B cell (primary cell): ENCODE results near the gene SIRPA. TPM values are rescaled to one million over a fixed set of nuclear protein-coding genes. Genes with fewer than 3 reads are reported as not detected.

Experiments
- ATAC-seq: fragments of 200-7000 bp; cut with Tn5 transposase; one replicate; pipeline ENCODE4 v1.10.0; 2021; ENCODE audit warnings: low read depth, mild to moderate bottlenecking, moderate number of reproducible peaks, moderate library complexity
- CTCF ChIA-PET: fragments of 350-600 bp; sonication (Branson Sonifier 250); formaldehyde crosslinking; loops from one replicate; lab custom pipeline; 2021; ENCODE audit warnings: antibody characterized with exemption, inconsistent platforms; lab: Charles Lee
- POLR2A ChIA-PET: fragments of 350-600 bp; sonication (Branson Sonifier 250); formaldehyde crosslinking; loops from one replicate; lab custom pipeline; 2021; ENCODE audit warnings: antibody characterized with exemption; lab: Charles Lee
- DNase-seq: peaks from one replicate; pipeline ENCODE4 v3.0.0; 2013
- H2AFZ ChIP-seq: 2 replicates; pipeline ENCODE4 v1.6.1; 2012; ENCODE audit warnings: mild to moderate bottlenecking, low read depth, low read length; ENCODE audit not compliant: insufficient read depth, poor library complexity, severe bottlenecking
- H3K27ac ChIP-seq, 2 donors: 1 replicate in 1 of 2; 2 replicates in 1 of 2; pipeline ENCODE4 v1.5.1; 2012 to 2013; ENCODE audit warnings: low read length in 2 of 2, mild to moderate bottlenecking in 2 of 2, moderate library complexity in 1 of 2
- H3K27me3 ChIP-seq, 4 experiments: fragments of 200-600 bp in 1 of 4; sonication (generic) in 1 of 4; replicated peaks in 1 of 4; 1 replicate in 2 of 4; 2 replicates in 2 of 4; pipeline versions ENCODE4 v1.6.1 to v1.7.0; 2013 to 2016; ENCODE audit warnings: low read length in 3 of 4, mild to moderate bottlenecking in 2 of 4, mixed read lengths in 1 of 4, moderate library complexity in 1 of 4; ENCODE audit not compliant: insufficient read depth in 4 of 4, control insufficient read depth in 3 of 4; ENCODE audit errors: control extremely low read depth in 1 of 4
- H3K36me3 ChIP-seq, 2 experiments: replicated peaks in 1 of 2; 1 replicate in 1 of 2; 2 replicates in 1 of 2; pipeline versions ENCODE4 v1.6.1 to v1.7.1; 2013; ENCODE audit warnings: low read length in 1 of 2; ENCODE audit not compliant: insufficient read depth in 2 of 2, control insufficient read depth in 1 of 2; ENCODE audit errors: control extremely low read depth in 1 of 2, extremely low read depth in 1 of 2
- H3K4me1 ChIP-seq, 2 donors: fragments of 200-600 bp in 1 of 2; sonication (generic) in 1 of 2; 1 replicate in 1 of 2; 2 replicates in 1 of 2; pipeline versions ENCODE4 v1.5.1 to v1.6.1; 2013 to 2017; ENCODE audit warnings: low read length in 2 of 2; ENCODE audit not compliant: control insufficient read depth in 2 of 2, insufficient read depth in 2 of 2
- H3K4me2 ChIP-seq: replicated peaks from 2 replicates; pipeline ENCODE3; 2012; ENCODE audit warnings: mild to moderate bottlenecking, low read depth, low read length; ENCODE audit not compliant: poor library complexity, severe bottlenecking
- H3K4me3 ChIP-seq, 5 experiments: fragments of 200-600 bp in 1 of 5; sonication (generic) in 1 of 5; 1 replicate in 3 of 5; 2 replicates in 2 of 5; pipeline versions ENCODE4 v1.5.1 to v1.7.0; 2011 to 2016; ENCODE audit warnings: low read length in 4 of 5, mild to moderate bottlenecking in 4 of 5, low read depth in 2 of 5, control low read depth in 1 of 5, moderate library complexity in 1 of 5; ENCODE audit not compliant: insufficient read depth in 1 of 5; ENCODE audit errors: control extremely low read depth in 1 of 5, extremely low read depth in 1 of 5
- H3K79me2 ChIP-seq: fragments of 200-600 bp; sonication (generic); one replicate; pipeline ENCODE4 v1.6.0; 2016; ENCODE audit warnings: low read length; ENCODE audit not compliant: control insufficient read depth, insufficient read depth
- H3K9ac ChIP-seq: fragments of 200-600 bp; sonication (generic); 2 replicates; pipeline ENCODE4 v1.6.1; 2017; ENCODE audit warnings: mild to moderate bottlenecking, low read length, moderate library complexity
- H3K9me3 ChIP-seq, 3 donors: one replicate each; pipeline versions ENCODE4 v1.6.1 to v1.7.1; 2013; ENCODE audit warnings: low read length in 2 of 3; ENCODE audit not compliant: control insufficient read depth in 2 of 3, insufficient read depth in 1 of 3; ENCODE audit errors: control extremely low read depth in 1 of 3
- H4K20me1 ChIP-seq: 2 replicates; pipeline ENCODE4 v1.6.0; 2012; ENCODE audit warnings: mild to moderate bottlenecking, low read length; ENCODE audit not compliant: insufficient read depth, control insufficient read depth, poor library complexity, severe bottlenecking
- H3K27ac Mint-ChIP-seq: one replicate; pipeline ENCODE4 v1.8.0; 2021; ENCODE audit warnings: mixed read lengths
- H3K27me3 Mint-ChIP-seq: one replicate; pipeline ENCODE4 v1.8.0; 2021; ENCODE audit warnings: mixed read lengths
- H3K4me1 Mint-ChIP-seq: one replicate; pipeline ENCODE4 v1.8.0; 2021; ENCODE audit warnings: mixed read lengths
- H3K4me3 Mint-ChIP-seq: one replicate; pipeline ENCODE4 v1.8.0; 2021; ENCODE audit warnings: mixed read lengths
- H3K9me3 Mint-ChIP-seq: one replicate; pipeline ENCODE4 v1.8.0; 2022; ENCODE audit warnings: mixed read lengths; ENCODE audit not compliant: insufficient read depth
- EZH2 ChIP-seq: IDR thresholded peaks from 2 replicates; pipeline ENCODE4 v1.6.1; 2012; ENCODE audit warnings: borderline replicate concordance, low read depth, mild to moderate bottlenecking, moderate library complexity, low read length; ENCODE audit not compliant: insufficient read depth, poor library complexity, severe bottlenecking
- WGBS: methylation state at CpG from one replicate; pipeline ENCODE4 v1.1.5; 2013; ENCODE audit warnings: missing lambda C conversion rate; ENCODE audit not compliant: insufficient coverage; 5-methylcytosine and 5-hydroxymethylcytosine counted together
- intact Hi-C: fragments of 100-400 bp; cut with micrococcal nuclease; formaldehyde crosslinking; loops from one replicate; pipeline ENCODE4 v1.10.0; 2022
- polyA plus RNA-seq: library from polyadenylated mRNA; depleted of rRNA; stranded (reverse); fragments of >200 nt; gene quantifications from 2 replicates; pipeline ENCODE4 v1.2.3, GENCODE V29; 2012
- total RNA-seq, 2 donors: library from RNA; stranded (reverse); fragments of 120-200 nt in 1 of 2; gene quantifications; 1 replicate in 1 of 2; 2 replicates in 1 of 2; pipeline versions ENCODE4 v1.2.3 to v1.2.4, GENCODE V29; 2013 to 2022
- TF ChIP-seq, protein P1 (sequence below): fragments of 200-600 bp; IDR thresholded peaks from one replicate; pipeline ENCODE4 v1.8.0; 2022; ENCODE audit warnings: antibody characterized with exemption, mild to moderate bottlenecking

Gene SIRPA
- total and polyA plus RNA-seq, 2 donors (not counting 1 experiment from before 2014, with no cell fraction given), result 0.94 to 10.2 TPM

DNA sequence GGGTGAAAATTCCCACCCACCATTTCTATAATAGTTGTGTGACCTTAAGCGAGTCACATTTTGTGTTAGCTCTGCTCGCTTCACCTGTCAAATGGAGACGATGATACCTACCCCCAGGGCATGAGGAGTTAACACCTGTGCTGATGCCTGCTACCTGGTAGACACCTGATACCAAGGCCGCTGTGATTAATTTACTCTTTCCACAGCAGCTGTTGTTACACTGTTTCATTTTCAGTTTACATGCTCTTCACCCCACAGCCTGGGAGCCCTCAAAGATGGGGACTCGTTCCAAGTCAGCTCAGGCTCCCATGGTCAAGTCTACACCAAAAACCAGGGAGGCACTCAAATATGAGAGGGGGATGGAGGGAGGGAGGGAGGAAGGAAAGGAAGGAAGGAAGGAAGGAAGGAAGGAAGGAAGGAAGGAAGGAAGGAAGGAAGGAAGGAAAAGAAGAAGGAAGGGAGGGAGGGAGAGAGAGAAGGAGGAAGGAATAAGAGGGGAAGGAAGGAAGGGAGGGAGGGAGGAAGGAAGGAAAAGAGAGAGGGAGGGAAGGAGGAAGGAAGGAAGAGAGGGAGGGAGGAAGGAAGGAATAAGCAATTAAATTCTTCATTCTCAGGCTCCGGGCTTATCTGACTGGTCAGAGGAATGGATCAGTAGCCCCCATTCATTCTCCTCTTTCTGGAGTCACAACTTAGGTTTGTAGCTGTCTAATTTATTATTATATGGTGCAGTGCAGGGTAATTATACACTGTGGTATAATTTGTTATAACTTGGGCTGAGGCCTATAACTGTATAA, 57.7 kb downstream of the SIRPA start:
- no peak overlapping the region for H2AFZ ChIP-seq
- H3K27me3 ChIP-seq, result no peaks in the 10 kb centered on the region
- peak; percentile 48 for DNase-seq
- peaks cover 36 to 43% of the 10 kb centered on the region in 2 donors for H3K4me1 ChIP-seq
- H3K9me3 Mint-ChIP-seq, result no peaks in the 10 kb centered on the region
- ATAC-seq, result peak; percentile 25
- no peaks in the 10 kb centered on the region for H3K79me2 ChIP-seq
- no peaks in the 10 kb centered on the region for H3K36me3 ChIP-seq
- peak overlapping the region; percentile 69 for H3K4me2 ChIP-seq
- no peaks in the 10 kb centered on the region for H4K20me1 ChIP-seq
- H3K9ac ChIP-seq, result no peak overlapping the region
- H3K27ac Mint-ChIP-seq, result peak overlapping the region; percentile 89
- peaks cover 40% of the 10 kb centered on the region for H3K4me1 Mint-ChIP-seq
- intact Hi-C loops, result loop anchor here (2.0 to 10.0 kb wide), 2 partner anchors 178 to 348 kb away; no protein-coding TSS in a partner anchor
- H3K9me3 ChIP-seq, result no peaks in the 10 kb centered on the region
- peaks cover under 1% of the 10 kb centered on the region for H3K27me3 Mint-ChIP-seq
- 50% methylated on average over 2 of the region's 6 CpGs for WGBS
- CTCF ChIA-PET, result interaction anchor here (0.6 to 5.1 kb wide), 8 partner anchors 12 to 219 kb away, joined by 3 to 42 read pairs (median 4); no protein-coding TSS in a partner anchor
- peak overlapping the region; percentile 83 to 87 for H3K27ac ChIP-seq
- POLR2A ChIA-PET, result interaction anchor here (0.7 to 1.8 kb wide), 3 partner anchors 35 to 148 kb away, joined by 3 to 16 read pairs (median 10); no protein-coding TSS in a partner anchor
- peak overlapping the region; percentile 65 for H3K4me3 Mint-ChIP-seq
- TF ChIP-seq, protein P1, sequence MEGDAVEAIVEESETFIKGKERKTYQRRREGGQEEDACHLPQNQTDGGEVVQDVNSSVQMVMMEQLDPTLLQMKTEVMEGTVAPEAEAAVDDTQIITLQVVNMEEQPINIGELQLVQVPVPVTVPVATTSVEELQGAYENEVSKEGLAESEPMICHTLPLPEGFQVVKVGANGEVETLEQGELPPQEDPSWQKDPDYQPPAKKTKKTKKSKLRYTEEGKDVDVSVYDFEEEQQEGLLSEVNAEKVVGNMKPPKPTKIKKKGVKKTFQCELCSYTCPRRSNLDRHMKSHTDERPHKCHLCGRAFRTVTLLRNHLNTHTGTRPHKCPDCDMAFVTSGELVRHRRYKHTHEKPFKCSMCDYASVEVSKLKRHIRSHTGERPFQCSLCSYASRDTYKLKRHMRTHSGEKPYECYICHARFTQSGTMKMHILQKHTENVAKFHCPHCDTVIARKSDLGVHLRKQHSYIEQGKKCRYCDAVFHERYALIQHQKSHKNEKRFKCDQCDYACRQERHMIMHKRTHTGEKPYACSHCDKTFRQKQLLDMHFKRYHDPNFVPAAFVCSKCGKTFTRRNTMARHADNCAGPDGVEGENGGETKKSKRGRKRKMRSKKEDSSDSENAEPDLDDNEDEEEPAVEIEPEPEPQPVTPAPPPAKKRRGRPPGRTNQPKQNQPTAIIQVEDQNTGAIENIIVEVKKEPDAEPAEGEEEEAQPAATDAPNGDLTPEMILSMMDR, result no peak
- no peak for TF ChIP-seq EZH2
- peak overlapping the region in 2 of 5 experiments; percentile 4 to 42 for H3K4me3 ChIP-seq
